Skeletal muscle satellite cell (primary cell): ENCODE results near the gene COQ8B.

Experiments
- H3K27me3 ChIP-seq: 2 replicates; pipeline ENCODE4 v1.7.0; 2013; ENCODE audit warnings: low read length; ENCODE audit not compliant: control insufficient read depth, insufficient read depth
- H3K36me3 ChIP-seq: 2 replicates; pipeline ENCODE4 v1.7.0; 2013; ENCODE audit warnings: mild to moderate bottlenecking, control low read depth, low read length; ENCODE audit not compliant: insufficient read depth
- H3K4me1 ChIP-seq: 2 replicates; pipeline ENCODE4 v1.7.0; 2013; ENCODE audit warnings: low read length; ENCODE audit not compliant: control insufficient read depth, insufficient read depth
- H3K4me2 ChIP-seq: 2 replicates; pipeline ENCODE4 v1.7.0; 2013; ENCODE audit warnings: mild to moderate bottlenecking, low read length
- H3K4me3 ChIP-seq: 2 replicates; pipeline ENCODE4 v1.7.0; 2013; ENCODE audit warnings: low read length
- H3K9ac ChIP-seq: 2 replicates; pipeline ENCODE4 v1.7.0; 2013; ENCODE audit warnings: mild to moderate bottlenecking, low read depth, low read length, moderate library complexity
- H3K9me3 ChIP-seq: replicated peaks from 2 replicates; pipeline ENCODE4 v1.7.0; 2013; ENCODE audit warnings: mild to moderate bottlenecking, control low read depth, low read length

The COQ8B gene

DNA sequence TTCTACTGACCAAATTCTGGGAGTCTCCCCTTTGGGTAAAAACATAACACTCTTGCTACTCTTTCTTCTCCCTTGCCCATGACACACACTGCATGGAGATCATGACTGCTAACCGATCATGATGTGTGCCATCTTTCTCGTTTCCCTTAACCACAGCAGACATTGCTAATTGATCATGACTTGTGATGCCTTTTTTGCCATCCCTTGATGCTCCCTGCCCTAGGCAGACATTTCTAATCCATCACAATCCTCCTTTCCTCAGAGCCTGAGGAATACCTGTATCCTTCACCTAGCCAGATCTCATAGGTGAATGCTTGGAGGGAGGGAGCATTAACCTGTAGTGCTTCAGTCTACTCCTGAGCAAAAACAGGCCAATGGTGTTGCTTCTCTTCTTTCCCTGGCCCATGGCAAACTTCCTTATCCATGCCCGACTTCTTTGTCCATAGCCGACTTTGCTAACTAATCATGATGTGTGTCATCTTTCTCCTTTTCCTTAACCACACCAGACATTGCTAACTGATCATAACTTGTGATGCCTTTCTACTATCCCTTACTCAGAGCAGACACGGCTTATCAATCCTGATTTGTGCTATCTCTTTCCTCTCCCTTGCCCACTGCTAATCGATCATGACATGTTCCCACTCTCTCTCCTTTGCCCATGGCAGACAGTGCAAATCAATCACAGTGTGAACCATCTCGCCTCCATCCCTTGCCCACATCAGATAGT, 44.0 kb downstream of the COQ8B start:
- no peak overlapping the region for H3K4me3 ChIP-seq
- H3K27me3 ChIP-seq: no peaks in the 10 kb centered on the region
- H3K36me3 ChIP-seq: peaks cover 87% of the 10 kb centered on the region
- H3K4me2 ChIP-seq: no peak overlapping the region
- H3K9ac ChIP-seq: no peak overlapping the region
- H3K4me1 ChIP-seq: peaks cover 4% of the 10 kb centered on the region
- no peaks in the 10 kb centered on the region for H3K9me3 ChIP-seq

- peaks cover 6% of the 10 kb centered on the region for H3K4me1 ChIP-seq
Measured at GRCh38 chr19:40672038-40672437, 44.6 kb downstream of the COQ8B start.

GRCh38 chr19:40671404-40671803, 45.3 kb downstream of the COQ8B start:
- H3K9ac ChIP-seq: no peak overlapping the region
- no peak overlapping the region for H3K4me2 ChIP-seq
- H3K9me3 ChIP-seq: no peaks in the 10 kb centered on the region
- H3K4me3 ChIP-seq: no peak overlapping the region
- H3K36me3 ChIP-seq: peaks cover 86% of the 10 kb centered on the region
- no peaks in the 10 kb centered on the region for H3K27me3 ChIP-seq
- H3K4me1 ChIP-seq: peaks cover 12% of the 10 kb centered on the region

More at GRCh38 chr19:40672038-40672437, 44.6 kb downstream of the COQ8B start:
- no peak overlapping the region for H3K4me3 ChIP-seq
- no peaks in the 10 kb centered on the region for H3K27me3 ChIP-seq
- no peak overlapping the region for H3K4me2 ChIP-seq
- H3K9me3 ChIP-seq: no peaks in the 10 kb centered on the region
- no peak overlapping the region for H3K9ac ChIP-seq
- H3K36me3 ChIP-seq: peaks cover 85% of the 10 kb centered on the region

DNA sequence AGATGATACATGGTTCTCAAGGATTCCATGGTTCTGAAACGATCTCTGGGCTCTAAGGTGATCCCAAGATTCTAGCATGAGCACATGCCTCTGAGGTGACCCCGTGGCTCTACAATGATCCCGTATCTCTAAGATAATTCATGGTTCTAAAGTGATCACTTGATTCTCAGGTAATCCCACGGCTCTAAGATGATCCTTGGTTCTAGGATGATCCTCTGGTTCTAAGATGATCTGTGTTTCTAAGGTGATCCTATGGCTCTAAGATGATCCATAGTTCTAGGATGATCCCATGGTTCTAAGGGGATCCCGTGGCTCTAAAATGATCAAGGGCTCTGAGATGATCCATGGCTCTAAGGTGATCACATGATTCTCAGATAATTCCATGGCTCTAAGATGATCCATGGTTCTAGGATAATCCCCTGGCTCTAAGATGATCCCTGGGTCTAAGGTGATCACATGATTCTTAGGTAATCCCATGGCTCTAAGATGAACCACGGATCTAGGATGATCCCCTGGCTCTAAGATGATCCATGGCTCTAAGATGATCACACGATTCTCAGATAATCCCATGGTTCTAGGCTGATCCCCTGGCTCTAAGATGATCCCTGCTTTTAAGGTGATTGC, 47.6 kb downstream of the COQ8B start:
- Histone ChIP-seq H3K9me3 (no peaks in the 10 kb centered on the region), H3K27me3 (no peaks in the 10 kb centered on the region), H3K36me3 (peaks cover 70% of the 10 kb centered on the region), H3K4me3 (no peak overlapping the region), H3K4me1 (peaks cover 15% of the 10 kb centered on the region), H3K9ac (no peak overlapping the region), H3K4me2 (no peak overlapping the region)

DNA sequence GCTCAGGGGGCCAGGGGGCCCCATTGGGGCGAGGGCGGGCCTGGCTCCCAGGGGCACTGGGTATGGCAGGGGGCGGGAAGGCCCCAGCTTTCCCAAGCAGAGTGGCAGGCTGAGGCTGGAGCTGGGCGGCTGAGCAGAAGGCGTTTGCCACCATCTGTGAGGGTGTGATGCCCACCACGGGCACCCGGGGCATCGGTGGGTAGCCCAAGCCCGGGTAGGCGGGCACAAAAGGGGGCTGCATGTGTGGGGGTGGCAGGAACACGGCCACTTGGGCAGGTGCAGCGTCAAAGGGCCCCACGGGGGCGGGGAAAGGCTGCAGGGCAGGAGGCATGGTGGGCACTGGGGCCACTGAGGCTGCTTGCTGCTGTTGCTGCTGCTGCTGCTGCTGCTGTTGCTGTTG, 49.1 kb downstream of the COQ8B start:
- H3K4me2 ChIP-seq: no peak overlapping the region
- no peaks in the 10 kb centered on the region for H3K27me3 ChIP-seq
- peaks cover 23% of the 10 kb centered on the region for H3K4me1 ChIP-seq
- peaks cover 55% of the 10 kb centered on the region for H3K36me3 ChIP-seq
- H3K9ac ChIP-seq: no peak overlapping the region
- H3K9me3 ChIP-seq: no peaks in the 10 kb centered on the region
- H3K4me3 ChIP-seq: no peak overlapping the region

DNA sequence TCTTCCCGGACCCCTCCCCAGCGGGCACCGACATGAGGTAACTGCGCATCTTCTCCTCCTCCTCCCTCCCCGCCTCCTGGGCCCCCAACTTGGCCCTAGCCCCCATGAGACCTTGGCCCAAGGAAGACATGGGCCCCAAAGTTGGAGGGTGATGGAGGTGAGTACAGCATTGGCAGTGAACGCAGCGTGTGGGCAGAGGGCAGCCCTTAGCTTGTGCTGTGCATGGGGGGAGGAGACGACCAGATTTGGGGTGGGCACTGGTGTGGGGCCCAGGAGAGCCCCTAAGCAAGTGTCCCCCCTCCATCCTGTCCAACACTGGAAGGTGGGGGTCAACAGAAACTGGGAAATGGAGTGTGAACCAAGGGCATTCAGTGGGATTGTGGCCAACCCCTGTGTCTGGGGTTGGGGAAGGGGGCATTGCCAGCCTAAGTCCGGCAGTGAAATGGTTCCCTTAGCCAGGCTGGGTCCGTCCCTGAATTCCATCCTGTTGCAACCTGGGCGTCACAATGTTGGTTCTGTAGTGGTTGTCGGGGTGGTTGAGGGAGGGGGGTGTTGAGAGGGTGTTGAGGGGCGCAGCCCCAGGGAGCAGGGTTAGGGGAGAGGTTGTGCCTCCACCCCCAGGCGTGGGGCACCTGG, 49.8 kb downstream of the COQ8B start:
- Histone ChIP-seq H3K4me2 (no peak overlapping the region), H3K36me3 (peaks cover 49% of the 10 kb centered on the region)

GRCh38 chr19:40663695-40664692, 52.7 kb downstream of the COQ8B start:
- Histone ChIP-seq H3K27me3 (peaks cover 11% of the 10 kb centered on the region), H3K9ac (peak overlapping the region; percentile 51), H3K4me3 (peak overlapping the region; percentile 90), H3K4me1 (peaks cover 23% of the 10 kb centered on the region), H3K9me3 (no peaks in the 10 kb centered on the region), H3K4me2 (peak overlapping the region; percentile 99), H3K36me3 (peaks cover 20% of the 10 kb centered on the region)

More for the DNA sequence above, 49.8 kb downstream of the COQ8B start:
- Histone ChIP-seq H3K9ac (no peak overlapping the region), H3K4me3 (no peak overlapping the region), H3K9me3 (no peaks in the 10 kb centered on the region), H3K27me3 (no peaks in the 10 kb centered on the region), H3K4me1 (peaks cover 23% of the 10 kb centered on the region)

DNA sequence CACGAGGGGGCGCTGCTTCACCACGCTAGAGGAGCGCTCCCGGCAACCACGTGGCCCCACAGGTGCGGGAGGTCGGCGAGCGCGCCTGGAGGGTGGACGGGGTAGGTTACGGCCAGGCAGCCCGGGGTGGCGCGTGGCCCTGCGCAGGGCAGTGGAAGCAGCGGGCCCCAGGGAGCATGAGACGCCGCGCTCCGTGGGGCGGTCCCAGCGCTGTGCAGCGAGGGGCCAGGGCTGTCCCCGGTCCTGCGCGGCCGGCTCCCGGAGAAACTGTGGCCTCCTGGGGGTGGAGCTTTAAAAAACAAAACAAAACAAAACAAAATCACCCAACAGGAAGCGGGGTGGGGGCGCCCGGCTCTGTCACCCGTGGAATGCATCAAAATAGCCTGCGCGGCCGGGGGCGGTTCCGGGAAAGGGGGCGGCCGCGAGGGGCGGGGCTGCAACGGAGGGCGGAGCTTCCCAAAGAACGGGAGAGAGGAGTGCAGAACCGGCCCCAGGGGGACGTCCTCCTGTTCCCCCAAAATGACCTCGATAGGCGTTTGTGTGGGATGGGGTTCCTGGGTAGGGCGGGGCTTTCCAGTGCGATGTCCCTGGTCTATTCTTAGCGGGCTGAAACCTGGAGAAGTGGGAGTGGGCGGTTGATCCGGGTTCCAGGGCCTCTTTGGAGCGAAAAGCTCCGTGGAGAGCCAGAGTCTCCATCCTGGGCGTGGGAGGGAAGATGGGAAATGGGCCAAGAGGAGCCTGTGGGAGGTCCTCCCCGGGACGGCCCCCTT, 53.6 kb downstream of the COQ8B start:
- no peaks in the 10 kb centered on the region for H3K9me3 ChIP-seq
- H3K4me1 ChIP-seq: peaks cover 23% of the 10 kb centered on the region
- peak overlapping the region; percentile 99 for H3K4me2 ChIP-seq
- peak overlapping the region; percentile 51 for H3K9ac ChIP-seq
- H3K4me3 ChIP-seq: peak overlapping the region; percentile 90
- peaks cover 12% of the 10 kb centered on the region for H3K27me3 ChIP-seq
- peaks cover 12% of the 10 kb centered on the region for H3K36me3 ChIP-seq

DNA sequence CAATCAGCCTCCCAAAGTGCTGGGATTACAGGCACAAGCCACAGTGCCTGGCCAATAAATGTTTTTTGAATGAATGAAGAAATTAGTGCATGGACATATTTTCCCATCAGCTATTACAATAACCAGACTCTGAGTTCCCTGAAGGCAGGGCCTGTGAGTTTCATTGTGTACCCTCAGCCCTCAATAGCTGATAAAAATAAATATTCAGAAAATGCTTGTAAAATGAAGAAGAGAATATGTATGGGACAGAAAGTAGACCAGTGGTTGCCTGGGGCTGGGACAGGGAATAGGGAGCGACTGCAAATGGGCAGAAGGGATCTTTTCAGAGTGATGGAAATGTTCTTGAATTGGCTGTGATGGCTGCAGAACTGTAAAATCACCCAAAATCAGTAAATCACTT, 55.1 kb downstream of the COQ8B start:
- Histone ChIP-seq H3K4me3 (no peak overlapping the region), H3K4me1 (peaks cover 17% of the 10 kb centered on the region), H3K4me2 (no peak overlapping the region), H3K9me3 (no peaks in the 10 kb centered on the region), H3K27me3 (peaks cover 12% of the 10 kb centered on the region), H3K9ac (no peak overlapping the region), H3K36me3 (no peaks in the 10 kb centered on the region)

DNA sequence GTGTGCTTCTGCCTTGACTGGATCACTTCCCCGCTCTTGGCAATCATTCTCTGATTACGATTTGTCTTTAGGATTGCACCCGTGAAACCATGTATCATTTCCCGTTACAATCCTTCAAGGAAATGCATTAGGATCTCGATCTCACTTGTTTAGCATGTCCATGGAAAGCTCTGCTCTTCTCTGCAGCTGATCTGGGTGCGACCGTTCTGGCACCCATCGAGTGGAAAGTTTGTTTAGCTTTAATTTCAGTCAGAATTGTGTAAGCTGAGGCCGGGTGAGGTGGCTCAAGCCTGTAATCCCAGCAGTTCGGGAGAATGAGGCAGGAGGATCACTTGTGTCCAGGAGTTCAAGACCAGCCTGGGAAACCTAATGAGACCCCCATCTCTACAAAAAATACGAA, 57.1 kb downstream of the COQ8B start:
- no peak overlapping the region for H3K4me2 ChIP-seq
- no peaks in the 10 kb centered on the region for H3K36me3 ChIP-seq
- no peak overlapping the region for H3K4me3 ChIP-seq
- H3K4me1 ChIP-seq: peaks cover 10% of the 10 kb centered on the region
- peaks cover 12% of the 10 kb centered on the region for H3K27me3 ChIP-seq
- no peak overlapping the region for H3K9ac ChIP-seq
- no peaks in the 10 kb centered on the region for H3K9me3 ChIP-seq
